CD14-positive monocyte (primary cell): Measurements from ENCODE around the gene MAP4K3. TPM values are rescaled to one million over a fixed set of nuclear protein-coding genes. Genes with fewer than 3 reads are reported as not detected.

Experiments used
- DNase-seq, 3 donors: peaks; one replicate each; pipeline ENCODE4 v3.0.0-alpha.2; 2011 to 2022
- H2AFZ ChIP-seq: 2 replicates; pipeline ENCODE4 v1.6.0; 2012; ENCODE audit warnings: mild to moderate bottlenecking, low read depth, low read length, inconsistent platforms; ENCODE audit not compliant: insufficient read depth, poor library complexity, severe bottlenecking
- H3K27ac ChIP-seq, 2 donors: 1 replicate in 1 of 2; 2 replicates in 1 of 2; pipeline ENCODE4 v1.5.1; 2012 to 2013; ENCODE audit warnings: low read length in 2 of 2, control low read depth in 1 of 2, inconsistent platforms in 1 of 2, low read depth in 1 of 2, mild to moderate bottlenecking in 1 of 2
- H3K27me3 ChIP-seq, 2 donors: one replicate each; pipeline versions ENCODE4 v1.6.0 to v1.6.1; 2011 to 2013; ENCODE audit warnings: low read length in 2 of 2; ENCODE audit not compliant: control insufficient read depth in 2 of 2, insufficient read depth in 2 of 2
- H3K36me3 ChIP-seq, 2 donors: replicated peaks in 1 of 2; 1 replicate in 1 of 2; 2 replicates in 1 of 2; pipeline versions ENCODE4 v1.5.1 to v1.6.1; 2012 to 2013; ENCODE audit warnings: low read length in 2 of 2, control low read depth in 1 of 2, inconsistent platforms in 1 of 2, mild to moderate bottlenecking in 1 of 2; ENCODE audit not compliant: insufficient read depth in 2 of 2, control insufficient read depth in 1 of 2
- H3K4me1 ChIP-seq, 2 donors: 1 replicate in 1 of 2; 2 replicates in 1 of 2; pipeline versions ENCODE4 v1.5.1 to v1.6.1; 2012 to 2013; ENCODE audit warnings: low read length in 2 of 2, control low read depth in 1 of 2, inconsistent platforms in 1 of 2, mild to moderate bottlenecking in 1 of 2, moderate library complexity in 1 of 2; ENCODE audit not compliant: insufficient read depth in 2 of 2, control insufficient read depth in 1 of 2
- H3K4me2 ChIP-seq: replicated peaks from 2 replicates; pipeline ENCODE3; 2012; ENCODE audit warnings: low read length, moderate library complexity, mild to moderate bottlenecking; ENCODE audit not compliant: poor library complexity, severe bottlenecking; ENCODE audit errors: extremely low read depth
- H3K4me3 ChIP-seq, 3 experiments: fragments of 200-600 bp in 1 of 3; sonication (generic) in 1 of 3; replicated peaks in 1 of 3; 1 replicate in 2 of 3; 2 replicates in 1 of 3; pipeline ENCODE4 v1.5.1; 2011 to 2013; ENCODE audit warnings: low read length in 3 of 3, mild to moderate bottlenecking in 3 of 3, control low read depth in 2 of 3, low read depth in 2 of 3, inconsistent platforms in 1 of 3, moderate library complexity in 1 of 3
- H3K79me2 ChIP-seq: 2 replicates; pipeline ENCODE4 v1.6.0; 2012; ENCODE audit warnings: mild to moderate bottlenecking, control low read depth, inconsistent platforms, low read length, moderate library complexity; ENCODE audit not compliant: insufficient read depth
- H3K9ac ChIP-seq: 2 replicates; pipeline ENCODE4 v1.6.0; 2017; ENCODE audit warnings: low read length, mild to moderate bottlenecking; ENCODE audit not compliant: insufficient read depth, poor library complexity, severe bottlenecking
- H3K9me3 ChIP-seq, 2 donors: replicated peaks in 1 of 2; 1 replicate in 1 of 2; 2 replicates in 1 of 2; pipeline versions ENCODE4 v1.5.1 to v1.6.1; 2012 to 2013; ENCODE audit warnings: low read length in 2 of 2, control low read depth in 1 of 2; ENCODE audit not compliant: control insufficient read depth in 1 of 2, insufficient read depth in 1 of 2
- H4K20me1 ChIP-seq: 2 replicates; pipeline ENCODE4 v1.6.0; 2012; ENCODE audit warnings: mild to moderate bottlenecking, low read length, control low read depth, moderate library complexity; ENCODE audit not compliant: insufficient read depth
- H3K27ac Mint-ChIP-seq, 7 donors: one replicate each; pipeline ENCODE4 v1.8.0; 2020; ENCODE audit warnings: mild to moderate bottlenecking in 7 of 7, mixed read lengths in 7 of 7, moderate library complexity in 6 of 7, inconsistent platforms in 2 of 7
- H3K27me3 Mint-ChIP-seq, 3 donors: one replicate each; pipeline ENCODE4 v1.8.0; 2021 to 2022; ENCODE audit warnings: low read depth in 3 of 3, mild to moderate bottlenecking in 3 of 3, mixed read lengths in 3 of 3, moderate library complexity in 3 of 3, inconsistent platforms in 1 of 3
- H3K36me3 Mint-ChIP-seq, 2 donors: one replicate each; pipeline ENCODE4 v1.8.0; 2020; ENCODE audit warnings: mixed read lengths in 2 of 2, inconsistent platforms in 1 of 2, mild to moderate bottlenecking in 1 of 2
- H3K4me1 Mint-ChIP-seq: one replicate; pipeline ENCODE4 v1.8.0; 2020; ENCODE audit warnings: mild to moderate bottlenecking, mixed read lengths
- H3K4me3 Mint-ChIP-seq, 2 donors: one replicate each; pipeline ENCODE4 v1.8.0; 2020; ENCODE audit warnings: mild to moderate bottlenecking in 2 of 2, mixed read lengths in 2 of 2, moderate library complexity in 1 of 2
- H3K9me3 Mint-ChIP-seq, 7 donors: one replicate each; pipeline ENCODE4 v1.8.0; 2020 to 2022; ENCODE audit warnings: mixed read lengths in 7 of 7, mild to moderate bottlenecking in 6 of 7, moderate library complexity in 6 of 7, inconsistent platforms in 2 of 7
- CTCF ChIP-seq: fragments of 200-600 bp; IDR thresholded peaks from one replicate; pipeline ENCODE4 v1.8.0; 2022; ENCODE audit warnings: antibody characterized with exemption, mild to moderate bottlenecking
- WGBS: methylation state at CpG from one replicate; pipeline ENCODE4 v1.1.5; 2013; ENCODE audit warnings: missing lambda C conversion rate; ENCODE audit not compliant: insufficient coverage; 5-methylcytosine and 5-hydroxymethylcytosine counted together
- intact Hi-C, 2 donors: fragments of 100-400 bp; cut with micrococcal nuclease; formaldehyde crosslinking; loops; one replicate each; pipeline versions ENCODE4 v1.15.0 to v1.15.1; 2023
- polyA plus RNA-seq, 3 donors: library from polyadenylated mRNA; depleted of rRNA in 1 of 3; unstranded in 2 of 3; stranded (reverse) in 1 of 3; fragments of 300-500 nt in 2 of 3; fragments of >200 nt in 1 of 3; fragmentation: Illumina TruSeq in 2 of 3; gene quantifications; 1 replicate in 2 of 3; 2 replicates in 1 of 3; pipeline ENCODE4 v1.2.3, GENCODE V29; 2012 to 2021

MAP4K3 gene
- polyA plus RNA-seq, 3 donors = 1.0 to 8.0 (median 4.0) TPM

DNA sequence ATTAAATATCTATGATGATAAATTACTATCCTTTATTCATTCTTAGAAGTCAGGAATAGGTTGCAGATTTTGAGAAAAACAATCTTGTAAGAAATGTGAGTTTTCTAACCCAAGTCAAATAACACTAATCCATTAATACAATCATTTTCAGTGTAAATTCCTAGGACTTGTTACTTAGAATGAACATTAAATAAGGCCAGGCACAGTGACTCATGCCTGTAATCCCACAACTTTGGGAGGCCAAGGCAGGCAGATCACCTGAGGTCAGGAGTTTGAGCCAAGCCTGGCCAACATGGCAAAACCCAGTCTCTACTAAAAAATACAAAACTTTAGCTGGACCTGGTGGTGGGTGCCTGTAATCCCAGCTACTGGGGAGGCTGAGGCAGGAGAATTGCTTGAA, 147.5 kb downstream of the MAP4K3 start:
- H3K4me1 ChIP-seq = no peaks in the 10 kb centered on the region
- H3K36me3 ChIP-seq = peaks cover 17 to 46% of the 10 kb centered on the region in 2 donors
- Mint-ChIP-seq H3K36me3 (peaks cover 41 to 42% of the 10 kb centered on the region in 2 donors), H3K27me3 (no peaks in the 10 kb centered on the region), H3K27ac (no peak overlapping the region), H3K9me3 (no peaks in the 10 kb centered on the region), H3K4me1 (no peaks in the 10 kb centered on the region), H3K4me3 (no peak overlapping the region)
- H3K27me3 ChIP-seq = no peaks in the 10 kb centered on the region
- no peaks in the 10 kb centered on the region for H3K79me2 ChIP-seq
- no peak for DNase-seq
- no peak for TF ChIP-seq CTCF
- no peak overlapping the region for H3K4me3 ChIP-seq
- H3K9ac ChIP-seq = no peak overlapping the region
- intact Hi-C loops = no loop called here
- H4K20me1 ChIP-seq = no peaks in the 10 kb centered on the region
- no peak overlapping the region for H3K27ac ChIP-seq
- no peaks in the 10 kb centered on the region for H3K9me3 ChIP-seq
- H3K4me2 ChIP-seq = no peak overlapping the region
- H2AFZ ChIP-seq = no peak overlapping the region

- no CpG with 5 or more reads among the region's 1 CpG for WGBS
- no peak for DNase-seq
- no peaks in the 10 kb centered on the region for H3K4me1 Mint-ChIP-seq
- H3K36me3 Mint-ChIP-seq = peaks cover 25 to 26% of the 10 kb centered on the region in 2 donors
- Histone ChIP-seq H3K4me2 (no peak overlapping the region), H3K9ac (no peak overlapping the region), H3K79me2 (no peaks in the 10 kb centered on the region), H3K27ac (no peak overlapping the region), H3K4me1 (no peaks in the 10 kb centered on the region), H3K4me3 (no peak overlapping the region), H3K9me3 (no peaks in the 10 kb centered on the region), H2AFZ (no peak overlapping the region), H4K20me1 (no peaks in the 10 kb centered on the region), H3K36me3 (peaks cover 11 to 45% of the 10 kb centered on the region in 2 donors), H3K27me3 (no peaks in the 10 kb centered on the region)
- H3K9me3 Mint-ChIP-seq = no peaks in the 10 kb centered on the region
- no peak overlapping the region for H3K4me3 Mint-ChIP-seq
- peak overlapping the region in 1 of 7 donors; percentile 58 for H3K27ac Mint-ChIP-seq
- TF ChIP-seq CTCF = no peak
- no peaks in the 10 kb centered on the region for H3K27me3 Mint-ChIP-seq
- intact Hi-C loops = no loop called here
Measured at GRCh38 chr2:39283561-39283960, 153.5 kb downstream of the MAP4K3 start.
